HG03442 (cell line): ENCODE results near the gene AGAP1.
"Not testable (repeated sequence)": the region's sequence is repeated elsewhere in the genome, so short reads cannot be mapped to it uniquely, and the experiment has no call there.

ENCODE experiments used
- ATAC-seq: cut with Tn5 transposase; IDR thresholded peaks from one replicate; pipeline ENCODE4 v1.9.1; 2021; ENCODE audit warnings: mild to moderate bottlenecking, moderate library complexity; ENCODE audit not compliant: unreplicated experiment

Gene AGAP1

GRCh38 chr2:235752846-235753245 lies 259.0 kb downstream of the AGAP1 start:
- ATAC-seq = no peak

- no peak for ATAC-seq
Observed at GRCh38 chr2:235754357-235755207, 260.7 kb downstream of the AGAP1 start.

- no peak for ATAC-seq
Observed at GRCh38 chr2:235756491-235756890, 262.6 kb downstream of the AGAP1 start.

GRCh38 chr2:235757212-235757611 lies 263.4 kb downstream of the AGAP1 start:
- no peak for ATAC-seq

GRCh38 chr2:235757640-235758039 lies 263.8 kb downstream of the AGAP1 start:
- ATAC-seq = no peak

- no peak for ATAC-seq
Observed at GRCh38 chr2:235762832-235763598, 269.2 kb downstream of the AGAP1 start.

DNA sequence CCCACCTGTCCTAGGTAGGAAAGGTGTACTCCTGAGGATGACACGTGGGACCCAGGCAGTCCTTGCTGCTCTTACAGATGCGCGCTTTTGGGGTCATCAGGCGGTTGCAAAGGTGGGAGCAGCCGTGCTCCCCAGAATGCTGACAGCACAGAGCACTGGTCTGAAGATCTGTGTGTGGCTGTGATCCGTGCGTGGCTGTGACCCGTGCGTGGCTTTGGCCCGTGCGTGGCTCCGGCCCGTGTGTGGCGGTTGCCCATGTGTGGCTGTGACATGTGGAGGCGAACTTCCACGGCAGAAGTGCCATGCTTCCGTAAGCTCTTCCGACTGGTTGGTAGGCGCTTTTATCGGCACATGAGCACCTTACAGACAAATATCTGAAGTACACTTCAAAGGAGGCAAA lies 270.0 kb downstream of the AGAP1 start:
- no peak for ATAC-seq

- not testable (repeated sequence) for ATAC-seq
Observed at GRCh38 chr2:235764478-235764877, 270.6 kb downstream of the AGAP1 start.

DNA sequence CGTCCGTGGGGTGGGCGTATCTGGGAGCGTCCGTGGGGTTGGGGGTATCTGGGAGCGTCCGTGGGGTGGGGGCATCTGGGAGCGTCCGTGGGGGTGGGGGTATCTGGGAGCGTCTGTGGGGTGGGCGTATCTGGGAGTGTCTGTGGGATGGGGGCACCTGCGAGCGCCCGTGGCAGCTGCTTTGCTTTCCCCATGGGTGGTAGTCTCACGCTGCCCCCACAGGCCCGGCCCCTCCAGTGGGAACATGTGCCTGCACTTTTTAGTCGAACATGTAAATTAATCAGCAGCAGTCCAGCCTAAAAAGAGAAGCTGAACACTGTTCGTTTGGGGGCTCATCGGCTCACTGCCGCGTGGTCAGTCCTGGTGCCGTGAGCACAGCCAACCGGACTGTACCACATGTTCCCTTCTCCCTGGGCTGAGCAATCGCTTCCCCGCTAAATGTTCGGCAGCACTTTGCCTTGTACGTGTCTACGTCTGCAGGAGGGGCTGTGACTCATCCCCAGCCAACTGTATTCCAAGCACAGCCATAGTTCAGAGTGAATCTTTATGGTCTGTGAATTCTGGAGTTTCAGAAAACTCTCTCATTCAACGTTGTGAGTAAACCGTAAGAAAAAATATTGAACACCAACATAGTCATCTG lies 271.5 kb downstream of the AGAP1 start:
- ATAC-seq = no peak

DNA sequence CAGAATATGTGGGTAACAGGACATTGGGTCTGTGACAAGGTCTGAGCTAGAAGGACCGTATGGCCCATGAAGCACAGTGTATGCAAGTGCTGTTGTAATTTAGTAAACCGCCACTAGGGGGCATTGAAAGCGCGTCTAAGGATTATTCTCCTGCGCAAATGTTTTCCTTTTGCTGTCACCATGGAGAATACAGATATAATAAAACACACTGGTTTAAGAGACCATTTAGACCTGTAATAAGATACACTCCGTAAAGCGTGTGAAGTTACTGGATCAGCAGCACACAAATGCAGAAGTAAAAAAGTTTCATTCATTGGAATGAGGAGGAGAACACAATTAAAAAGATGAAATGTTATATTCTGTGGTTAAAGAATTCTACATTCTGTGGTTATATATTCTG lies 272.4 kb downstream of the AGAP1 start:
- peak; percentile 55 for ATAC-seq

GRCh38 chr2:235768606-235769005 lies 274.8 kb downstream of the AGAP1 start:
- no peak for ATAC-seq

DNA sequence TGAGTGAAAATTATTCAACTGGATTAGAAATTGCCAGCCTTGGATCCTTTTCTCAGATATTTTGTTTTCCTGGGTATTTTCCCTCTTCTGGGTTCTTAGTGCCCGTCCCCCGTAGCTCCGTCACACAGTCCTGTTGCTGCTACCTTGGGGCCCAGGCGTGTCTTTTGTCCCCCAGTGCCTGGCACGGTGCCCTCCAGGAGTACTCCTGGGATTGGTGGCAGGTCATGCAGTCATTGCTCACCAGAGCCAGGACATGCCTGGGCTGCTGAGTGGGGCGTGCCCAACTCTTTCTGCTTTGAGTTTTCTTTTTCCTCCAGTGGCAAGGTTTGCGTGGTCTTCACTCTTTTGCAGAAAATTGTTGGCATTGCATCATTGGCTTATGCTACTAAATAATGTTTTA lies 275.2 kb downstream of the AGAP1 start:
- no peak for ATAC-seq

DNA sequence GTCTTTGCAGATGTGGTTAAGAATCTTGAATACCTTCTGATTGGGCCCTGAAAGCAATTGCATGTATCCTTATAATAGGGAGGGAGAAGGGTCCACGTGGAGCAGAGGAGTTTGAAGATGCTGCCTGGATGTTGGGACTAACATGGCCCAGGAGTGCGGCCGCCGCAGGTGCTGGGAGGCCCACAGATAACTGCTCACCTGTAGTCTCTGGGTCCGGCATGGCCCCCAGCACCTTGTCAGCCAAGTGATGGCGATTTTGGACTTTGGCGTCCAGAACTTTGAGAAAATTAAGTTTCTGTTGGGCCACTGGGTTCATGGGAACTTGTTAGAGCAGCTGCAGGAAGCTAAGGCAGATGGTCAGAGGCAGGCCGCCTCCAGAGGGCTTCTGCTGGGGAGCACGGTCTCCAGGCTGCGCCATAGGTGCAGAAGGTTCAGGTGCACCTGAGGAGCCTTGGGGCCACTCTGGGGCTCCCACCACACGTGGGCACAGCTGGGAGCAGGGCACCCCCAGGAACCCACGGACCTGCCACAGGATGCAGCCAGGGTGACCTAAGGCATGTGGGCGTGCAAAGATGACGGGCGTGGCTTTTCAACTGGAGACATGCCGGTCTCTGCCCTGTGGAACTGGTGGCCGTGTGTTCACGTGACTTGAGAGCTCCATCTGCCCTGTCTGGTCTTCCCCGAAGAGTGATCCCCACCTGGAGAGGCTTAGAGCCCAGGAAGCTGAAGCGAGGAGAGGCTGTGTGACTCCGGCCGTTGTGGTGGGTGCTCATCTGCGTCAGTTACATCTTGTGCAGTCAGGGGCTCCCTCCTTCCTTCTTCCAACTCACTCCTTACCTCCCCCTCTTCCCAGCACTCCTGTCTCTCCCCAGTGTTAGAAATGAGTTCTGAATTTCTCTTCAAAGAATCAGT lies 277.3 kb downstream of the AGAP1 start:
- ATAC-seq = no peak

DNA sequence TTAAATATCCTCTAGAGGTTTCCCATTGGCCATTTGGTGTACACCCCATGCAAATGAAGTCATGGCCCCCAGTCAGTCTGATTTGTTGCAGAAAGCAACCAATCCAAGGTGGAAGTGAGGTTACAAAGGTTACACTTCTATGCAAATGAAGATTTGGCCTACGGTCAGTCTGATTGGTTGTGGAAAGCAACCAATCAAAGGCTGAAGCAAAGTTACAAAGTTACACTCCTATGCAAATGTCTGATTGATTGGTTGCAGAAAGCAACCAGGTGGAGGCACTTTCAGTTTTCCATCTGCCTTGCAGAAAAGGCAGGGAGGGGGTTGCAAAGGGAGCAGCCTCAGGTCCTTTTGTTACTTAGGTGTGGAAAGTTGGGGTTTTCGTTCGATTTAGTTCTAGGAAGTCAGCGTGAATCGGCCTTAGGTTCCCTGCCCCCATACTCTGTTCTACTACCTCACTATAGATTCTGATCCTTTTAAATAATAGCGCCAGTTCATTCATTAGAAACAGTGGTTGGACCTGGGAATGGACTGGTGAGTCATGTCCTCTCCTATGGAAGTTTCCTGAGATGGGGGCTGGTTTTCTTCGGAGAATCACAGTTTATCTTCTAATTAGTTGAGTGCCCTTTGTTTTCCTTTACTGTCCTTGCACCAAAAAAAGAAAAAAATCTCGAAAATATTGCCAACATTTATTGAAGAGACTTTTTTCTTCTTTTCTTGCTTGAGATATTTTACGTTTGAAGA lies 279.5 kb downstream of the AGAP1 start:
- no peak for ATAC-seq

DNA sequence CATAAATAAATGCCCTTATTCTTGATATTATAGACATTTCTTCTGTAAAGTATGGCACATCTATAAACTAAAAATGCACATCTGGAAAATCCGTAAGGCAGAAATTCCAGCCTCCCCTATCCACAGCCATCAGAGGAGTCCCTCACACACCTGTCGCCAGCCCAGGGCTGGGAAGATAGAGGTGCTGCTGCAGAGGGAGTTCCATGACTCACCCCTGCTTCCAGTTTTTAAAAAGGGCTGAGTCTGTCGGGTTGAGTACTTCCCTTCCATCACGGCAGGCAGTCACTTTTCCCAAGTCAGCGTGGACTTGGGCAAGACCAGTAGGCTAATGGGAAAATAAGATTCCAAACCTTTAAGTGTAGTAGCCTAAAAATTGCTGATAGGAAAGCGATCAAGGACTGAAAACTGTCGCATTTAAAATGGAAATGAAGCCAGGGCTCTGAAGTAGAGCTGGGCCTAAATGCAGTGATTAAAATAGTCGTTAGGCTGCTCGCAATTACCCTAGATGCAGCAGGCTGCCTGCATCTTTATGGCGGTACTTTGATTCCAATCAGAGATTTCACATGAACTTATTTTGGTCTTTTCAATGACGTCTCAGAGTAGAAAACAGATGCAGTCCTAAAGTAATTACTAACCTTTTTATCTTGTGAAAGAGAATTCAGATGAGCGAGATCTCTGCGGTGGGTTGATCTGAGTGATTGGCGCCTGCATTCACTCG lies 280.5 kb downstream of the AGAP1 start:
- ATAC-seq = no peak

DNA sequence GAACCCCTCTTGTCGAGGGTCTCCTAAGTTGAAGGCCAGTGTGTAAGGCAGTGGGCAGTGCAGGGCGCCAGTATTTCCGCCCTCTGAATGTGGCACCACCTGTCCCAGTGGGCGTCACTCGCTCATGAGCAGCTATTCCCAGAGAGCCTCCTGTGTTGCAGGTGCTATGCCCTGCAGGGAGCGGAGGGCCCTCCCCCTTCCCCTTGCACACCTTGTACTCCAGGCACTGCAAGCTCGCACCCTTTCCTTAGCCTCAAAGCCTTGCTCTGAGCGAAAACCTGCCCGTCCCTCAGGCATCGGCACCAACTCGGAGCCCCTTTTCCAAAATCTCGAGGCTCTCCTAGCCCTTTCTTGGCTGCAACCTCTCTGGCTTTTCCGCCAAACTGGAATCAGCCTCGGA lies 282.7 kb downstream of the AGAP1 start:
- no peak for ATAC-seq

DNA sequence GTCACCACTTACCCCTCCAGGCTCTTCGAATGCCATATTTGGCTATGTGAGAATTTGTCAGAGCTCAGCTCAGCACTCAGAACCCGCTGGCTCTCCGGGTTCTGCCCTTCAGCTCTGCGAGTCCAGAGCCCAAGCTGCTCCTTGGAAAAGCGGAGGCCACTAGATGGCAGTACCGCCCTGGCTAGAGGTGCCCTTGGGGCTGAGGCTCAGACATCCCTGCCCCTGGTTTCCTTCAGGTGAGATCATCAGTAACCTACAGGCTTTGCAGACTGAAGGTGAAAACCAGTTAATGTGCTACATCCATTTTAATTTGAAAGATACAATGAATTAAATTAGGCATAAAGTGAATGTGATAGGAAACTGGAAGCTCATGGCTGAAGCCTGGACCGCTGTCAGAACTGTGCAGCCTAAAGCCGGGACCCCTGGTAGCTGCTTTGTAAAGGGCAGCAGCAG lies 285.6 kb downstream of the AGAP1 start:
- peak; percentile 60 for ATAC-seq

- ATAC-seq = no peak
Observed at GRCh38 chr2:235780401-235780800, 286.6 kb downstream of the AGAP1 start.

GRCh38 chr2:235781775-235782174 lies 287.9 kb downstream of the AGAP1 start:
- no peak for ATAC-seq
